Measurements from ENCODE around the gene SPSB1. TPM values are rescaled to one million over a fixed set of nuclear protein-coding genes. Genes with fewer than 3 reads are reported as not detected.

SPSB1 gene
- total RNA-seq, 1 experiment from 2014 or later, result 18.2 TPM

DNA sequence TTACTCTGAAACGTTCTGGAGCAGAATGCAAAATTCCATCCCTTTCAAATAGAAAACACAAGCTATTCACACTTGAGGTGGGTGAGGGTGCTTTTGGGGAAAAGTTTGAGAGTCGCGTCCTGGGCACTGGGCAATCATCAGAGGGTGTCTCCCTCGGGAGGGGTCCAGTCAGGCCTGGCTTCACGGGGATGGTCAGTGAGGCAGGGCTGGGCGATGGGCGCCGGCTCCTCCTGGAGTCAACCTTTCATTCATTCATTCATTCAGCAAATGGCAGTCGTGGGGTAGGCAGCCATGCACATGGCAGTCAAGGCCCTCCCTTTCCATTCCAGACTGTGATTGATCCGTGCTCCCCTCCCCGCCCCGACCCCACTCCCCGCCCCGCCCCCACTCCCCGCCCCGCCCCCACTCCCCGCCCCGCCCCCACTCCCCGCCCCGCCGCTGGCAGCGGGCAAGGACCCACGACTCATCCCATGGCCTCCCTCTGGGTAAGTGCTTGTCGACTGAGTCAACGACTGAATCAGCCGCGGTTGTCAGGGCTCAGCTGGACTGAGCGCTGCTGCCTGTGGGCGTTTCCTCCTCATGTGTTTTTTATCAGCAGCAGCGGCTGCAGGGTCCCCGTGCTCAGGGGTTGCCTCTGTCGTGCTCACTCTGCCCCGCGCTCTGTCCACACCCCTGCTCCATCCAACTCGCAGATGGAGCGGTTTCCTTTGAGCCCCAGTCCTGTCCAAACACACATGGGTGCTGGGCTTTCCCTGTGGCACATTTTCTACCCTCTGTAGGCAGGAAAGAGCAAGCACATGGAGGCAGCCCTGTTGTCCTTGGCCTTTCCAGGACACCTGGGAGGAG, 12.5 kb upstream of the SPSB1 start:
- ChIA-PET POLR2A (no interaction called here), CTCF (interaction anchor here (0.8 kb wide), 1 partner anchor 13 kb away, joined by 3 read pairs; no protein-coding TSS in a partner anchor)
- TF ChIP-seq, protein P1, sequence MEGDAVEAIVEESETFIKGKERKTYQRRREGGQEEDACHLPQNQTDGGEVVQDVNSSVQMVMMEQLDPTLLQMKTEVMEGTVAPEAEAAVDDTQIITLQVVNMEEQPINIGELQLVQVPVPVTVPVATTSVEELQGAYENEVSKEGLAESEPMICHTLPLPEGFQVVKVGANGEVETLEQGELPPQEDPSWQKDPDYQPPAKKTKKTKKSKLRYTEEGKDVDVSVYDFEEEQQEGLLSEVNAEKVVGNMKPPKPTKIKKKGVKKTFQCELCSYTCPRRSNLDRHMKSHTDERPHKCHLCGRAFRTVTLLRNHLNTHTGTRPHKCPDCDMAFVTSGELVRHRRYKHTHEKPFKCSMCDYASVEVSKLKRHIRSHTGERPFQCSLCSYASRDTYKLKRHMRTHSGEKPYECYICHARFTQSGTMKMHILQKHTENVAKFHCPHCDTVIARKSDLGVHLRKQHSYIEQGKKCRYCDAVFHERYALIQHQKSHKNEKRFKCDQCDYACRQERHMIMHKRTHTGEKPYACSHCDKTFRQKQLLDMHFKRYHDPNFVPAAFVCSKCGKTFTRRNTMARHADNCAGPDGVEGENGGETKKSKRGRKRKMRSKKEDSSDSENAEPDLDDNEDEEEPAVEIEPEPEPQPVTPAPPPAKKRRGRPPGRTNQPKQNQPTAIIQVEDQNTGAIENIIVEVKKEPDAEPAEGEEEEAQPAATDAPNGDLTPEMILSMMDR (IDR thresholded peaks at IDR 0.05; ENCODE audit: insufficient read depth in 1 of 2, low read depth in 1 of 2, low read length in 1 of 2, severe bottlenecking in 1 of 2, unreplicated experiment in 1 of 2), result no peak
- BruUV-seq (replicated peaks), result no TSS peak
- no peak for DNase-seq
- intact Hi-C loops (cut with micrococcal nuclease; ENCODE audit: unreplicated experiment), result loop anchor here (10.0 kb wide), 1 partner anchor 295 kb away; no protein-coding TSS in a partner anchor
- Mint-ChIP-seq H3K36me3 (ENCODE audit: insufficient read depth, unreplicated experiment) (no peaks in the 10 kb centered on the region), H3K9me3 (ENCODE audit: unreplicated experiment) (no peaks in the 10 kb centered on the region), H3K4me1 (ENCODE audit: low read depth, unreplicated experiment) (peaks cover 17% of the 10 kb centered on the region), H3K4me3 (ENCODE audit: unreplicated experiment) (no peak overlapping the region), H3K27me3 (ENCODE audit: insufficient read depth, unreplicated experiment) (no peaks in the 10 kb centered on the region), H3K27ac (ENCODE audit: unreplicated experiment) (peak overlapping the region; percentile 74)
- no peak overlapping the region for H3K4me3 ChIP-seq (ENCODE audit: low read depth, low read length)
- no peaks in the 10 kb centered on the region for H3K36me3 ChIP-seq (ENCODE audit: control insufficient read depth, insufficient read depth, low read length)
- H3K27me3 ChIP-seq (replicated peaks; ENCODE audit: control insufficient read depth, insufficient read depth, low read length), result no peaks in the 10 kb centered on the region
- peaks cover 3% of the 10 kb centered on the region; the same call in 1 of the 2 replicates for H3K9me3 ChIP-seq
- peaks cover 7% of the 10 kb centered on the region; the same call in 1 of the 2 replicates for H3K4me1 ChIP-seq

DNA sequence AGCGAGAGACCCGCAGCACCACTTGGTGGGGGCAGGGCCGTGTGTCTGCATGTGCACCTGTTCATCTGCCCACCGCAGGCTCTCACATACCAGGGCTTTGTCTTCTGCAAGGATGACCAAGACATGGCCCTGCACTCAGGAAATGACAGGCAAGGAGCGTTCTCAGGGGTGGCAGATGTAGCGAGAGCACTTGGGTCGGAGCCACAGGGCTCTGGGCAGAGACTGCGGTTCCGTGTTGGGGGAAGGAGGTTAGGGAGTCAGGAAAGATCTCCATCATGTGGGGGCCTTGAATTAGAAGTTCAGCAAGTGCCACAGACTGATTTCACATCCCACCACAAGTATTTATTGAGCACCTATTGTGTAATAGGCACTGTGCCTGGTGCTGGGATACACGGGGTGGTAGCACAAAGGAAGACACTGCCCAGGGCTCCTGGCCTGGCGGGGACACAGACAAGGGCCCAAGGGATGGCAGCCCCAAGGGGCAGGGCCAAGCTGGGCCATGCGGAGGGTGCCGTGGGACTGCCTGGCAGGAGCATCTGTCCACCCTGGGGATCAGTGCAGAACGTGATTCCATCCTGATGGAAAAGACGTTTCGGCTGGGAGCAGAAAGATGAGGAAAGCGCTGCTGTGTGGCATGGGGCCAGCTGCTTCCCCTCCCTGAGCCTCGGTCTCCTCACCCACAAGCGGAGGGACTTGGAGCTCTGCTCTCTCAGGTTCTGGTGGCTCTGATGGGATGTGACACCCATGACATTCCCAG, 11.4 kb upstream of the SPSB1 start:
- Mint-ChIP-seq H3K36me3 (ENCODE audit: insufficient read depth, unreplicated experiment) (no peaks in the 10 kb centered on the region), H3K9me3 (ENCODE audit: unreplicated experiment) (no peaks in the 10 kb centered on the region), H3K27me3 (ENCODE audit: insufficient read depth, unreplicated experiment) (no peaks in the 10 kb centered on the region), H3K4me3 (ENCODE audit: unreplicated experiment) (no peak overlapping the region), H3K27ac (ENCODE audit: unreplicated experiment) (no peak overlapping the region), H3K4me1 (ENCODE audit: low read depth, unreplicated experiment) (peaks cover 12% of the 10 kb centered on the region)
- POLR2A ChIA-PET, result no interaction called here
- CTCF ChIA-PET, result interaction anchor here (1.0 kb wide), 1 partner anchor 293 kb away, joined by 3 read pairs; no protein-coding TSS in a partner anchor
- no TSS peak for BruUV-seq (replicated peaks)
- intact Hi-C loops (cut with micrococcal nuclease; ENCODE audit: unreplicated experiment), result loop anchor here (10.0 kb wide), 1 partner anchor 294 kb away; no protein-coding TSS in a partner anchor
- no peaks in the 10 kb centered on the region for H3K36me3 ChIP-seq (ENCODE audit: control insufficient read depth, insufficient read depth, low read length)
- H3K4me1 ChIP-seq, result peaks cover 7% of the 10 kb centered on the region; the same call in 1 of the 2 replicates
- H3K4me3 ChIP-seq (ENCODE audit: low read depth, low read length), result no peak overlapping the region
- TF ChIP-seq, protein P1 (IDR thresholded peaks at IDR 0.05; ENCODE audit: insufficient read depth in 1 of 2, low read depth in 1 of 2, low read length in 1 of 2, severe bottlenecking in 1 of 2, unreplicated experiment in 1 of 2), result no peak
- peaks cover 3% of the 10 kb centered on the region; the same call in 1 of the 2 replicates for H3K9me3 ChIP-seq
- no peak for DNase-seq
- H3K27me3 ChIP-seq (replicated peaks; ENCODE audit: control insufficient read depth, insufficient read depth, low read length), result no peaks in the 10 kb centered on the region

Data from Caco-2 (cell line).